ENCODE data around the gene MGAT5.

- TF ChIP-seq CTCF (conservative IDR thresholded peaks at IDR 0.05) (no peak), ZFX (IDR thresholded peaks at IDR 0.05) (no peak)
Observed at GRCh38 chr2:134308474-134309385, 54.9 kb downstream of the MGAT5 start.
